HEK293 (cell line): Measurements from ENCODE around the gene WDR64.

Experiments
- CTCF ChIP-seq: fragments of 450-650 bp; formaldehyde crosslinking; IDR thresholded peaks from 2 replicates; pipeline ENCODE4 v1.5.1; 2016; ENCODE audit warnings: missing biosample characterization, missing genetic modification characterization
- KLF10 ChIP-seq: fragments of 450-650 bp; IDR thresholded peaks from 2 replicates; pipeline ENCODE4 v1.5.1; 2018; ENCODE audit warnings: missing biosample characterization, mild to moderate bottlenecking, missing genetic modification characterization
- MEIS1 ChIP-seq: sonication (generic); formaldehyde crosslinking; IDR thresholded peaks from 2 replicates; pipeline ENCODE4 v1.8.1; 2022; ENCODE audit warnings: missing genetic modification reagents, mild to moderate bottlenecking, borderline replicate concordance
- ZNF140 ChIP-seq: fragments of 450-650 bp; formaldehyde crosslinking; IDR thresholded peaks from 2 replicates; pipeline ENCODE4 v1.5.1; 2016; ENCODE audit warnings: missing biosample characterization, missing genetic modification characterization
- ZNF214 ChIP-seq: fragments of 450-650 bp; formaldehyde crosslinking; IDR thresholded peaks from 2 replicates; pipeline ENCODE4 v1.5.1; 2017; ENCODE audit warnings: missing biosample characterization, mild to moderate bottlenecking, missing genetic modification characterization, borderline replicate concordance
- ZNF488 ChIP-seq: fragments of 450-650 bp; formaldehyde crosslinking; IDR thresholded peaks from 2 replicates; pipeline ENCODE4 v1.5.1; 2016; ENCODE audit warnings: missing biosample characterization, missing genetic modification characterization
- TF ChIP-seq, protein P1 (sequence below): fragments of 450-650 bp; formaldehyde crosslinking; IDR thresholded peaks from 2 replicates; pipeline ENCODE4 v1.5.1; 2016; ENCODE audit warnings: missing biosample characterization, missing genetic modification characterization

GRCh38 chr1:241637604-241638003 is 14.5 kb upstream of the WDR64 start:
- TF ChIP-seq CTCF (tag by site-specific recombination), result no peak
- no peak for TF ChIP-seq MEIS1 (CRISPR knock-in tag)
- TF ChIP-seq, protein P1, sequence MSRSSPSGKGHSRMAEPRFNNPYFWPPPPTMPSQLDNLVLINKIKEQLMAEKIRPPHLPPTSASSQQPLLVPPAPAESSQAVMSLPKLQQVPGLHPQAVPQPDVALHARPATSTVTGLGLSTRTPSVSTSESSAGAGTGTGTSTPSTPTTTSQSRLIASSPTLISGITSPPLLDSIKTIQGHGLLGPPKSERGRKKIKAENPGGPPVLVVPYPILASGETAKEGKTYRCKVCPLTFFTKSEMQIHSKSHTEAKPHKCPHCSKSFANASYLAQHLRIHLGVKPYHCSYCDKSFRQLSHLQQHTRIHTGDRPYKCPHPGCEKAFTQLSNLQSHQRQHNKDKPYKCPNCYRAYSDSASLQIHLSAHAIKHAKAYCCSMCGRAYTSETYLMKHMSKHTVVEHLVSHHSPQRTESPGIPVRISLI (tag by site-specific recombination), result no peak
- TF ChIP-seq ZNF488 (tag by site-specific recombination), result no peak
- no peak for TF ChIP-seq ZNF140 (tag by site-specific recombination)
- TF ChIP-seq ZNF214, result no peak
- TF ChIP-seq KLF10 (tag by site-specific recombination), result no peak
